OCI-LY3 (cell line): ENCODE results near the gene ASMTL.

Source experiments
- H2AFZ ChIP-seq: fragments of 200-600, 300-600 bp; shearing (Covaris generic); 2 replicates; pipeline ENCODE4 v1.6.0; 2014; ENCODE audit warnings: antibody characterized with exemption, low read depth, low read length
- H3K27ac ChIP-seq: fragments of 200-600, 300-600 bp; sonication (generic); 2 replicates; pipeline ENCODE4 v1.5.1; 2014; ENCODE audit warnings: mild to moderate bottlenecking, low read length, moderate library complexity, mixed read lengths
- H3K27me3 ChIP-seq: fragments of 200-600, 300-600 bp; sonication (generic); 2 replicates; pipeline ENCODE4 v1.6.1; 2014; ENCODE audit warnings: low read depth, low read length, mixed read lengths
- H3K36me3 ChIP-seq: fragments of 200-600, 300-600 bp; sonication (generic); replicated peaks from 2 replicates; pipeline ENCODE3; 2014; ENCODE audit warnings: low read depth, low read length, mixed read lengths
- H3K4me1 ChIP-seq: fragments of 300-600, 200-600 bp; sonication (generic); 2 replicates; pipeline ENCODE4 v1.6.1; 2014; ENCODE audit warnings: low read length, mixed read lengths
- H3K4me2 ChIP-seq: fragments of 200-600, 300-600 bp; sonication (generic); 2 replicates; pipeline ENCODE4 v1.6.1; 2014; ENCODE audit warnings: low read length, mixed read lengths
- H3K4me3 ChIP-seq: fragments of 300-600, 200-600 bp; sonication (generic); 2 replicates; pipeline ENCODE4 v1.5.1; 2014; ENCODE audit warnings: antibody characterized with exemption, mild to moderate bottlenecking, low read length, moderate library complexity
- H3K79me2 ChIP-seq: fragments of 300-600, 200-600 bp; shearing (Covaris generic); 2 replicates; pipeline ENCODE4 v1.6.1; 2014; ENCODE audit warnings: mild to moderate bottlenecking, low read length, mixed read lengths
- H3K9ac ChIP-seq: fragments of 300-600, 200-600 bp; shearing (Covaris generic); 2 replicates; pipeline ENCODE4 v1.6.0; 2014; ENCODE audit warnings: mild to moderate bottlenecking, low read length, moderate library complexity
- H3K9me3 ChIP-seq: fragments of 200-600, 300-600 bp; shearing (Covaris generic); 2 replicates; pipeline ENCODE4 v1.6.1; 2014; ENCODE audit warnings: low read length, mixed read lengths; ENCODE audit not compliant: insufficient read depth
- H4K20me1 ChIP-seq: fragments of 200-600, 300-600 bp; sonication (generic); 2 replicates; pipeline ENCODE4 v1.6.1; 2016; ENCODE audit warnings: low read length, mixed read lengths; ENCODE audit not compliant: insufficient read depth
- CTCF ChIP-seq: fragments of 200-600, 300-600 bp; sonication (generic); IDR thresholded peaks from 2 replicates; pipeline ENCODE4 v1.5.1; 2014; ENCODE audit warnings: antibody characterized with exemption, low read length, low read depth
- EZH2phosphoT487 ChIP-seq: fragments of 200-600 bp; shearing (Covaris generic); IDR thresholded peaks from 2 replicates; pipeline ENCODE4 v1.6.1; 2018; ENCODE audit warnings: antibody characterized with exemption, mixed run types, low read depth

Gene ASMTL

GRCh38 chrX:1462596-1463251 is 10.0 kb upstream of the ASMTL start:
- Histone ChIP-seq H4K20me1 (peaks cover 21% of the 10 kb centered on the region; the same call in 1 of the 2 replicates), H3K4me1 (peaks cover 10% of the 10 kb centered on the region), H3K4me2 (no peak overlapping the region), H3K79me2 (peaks cover 7% of the 10 kb centered on the region; the same call in 1 of the 2 replicates), H3K27ac (no peak overlapping the region), H3K27me3 (no peaks in the 10 kb centered on the region), H3K9ac (no peak overlapping the region), H2AFZ (no peak overlapping the region), H3K4me3 (no peak overlapping the region), H3K9me3 (no peaks in the 10 kb centered on the region), H3K36me3 (peaks cover 42% of the 10 kb centered on the region)
- TF ChIP-seq EZH2phosphoT487 (no peak), CTCF (no peak)

- Histone ChIP-seq H3K4me2 (no peak overlapping the region), H3K9me3 (no peaks in the 10 kb centered on the region), H3K4me1 (peaks cover 4% of the 10 kb centered on the region), H4K20me1 (peaks cover 21% of the 10 kb centered on the region; the same call in 1 of the 2 replicates), H3K36me3 (peaks cover 39% of the 10 kb centered on the region), H3K4me3 (no peak overlapping the region), H3K27ac (no peak overlapping the region), H3K27me3 (no peaks in the 10 kb centered on the region), H3K9ac (no peak overlapping the region), H2AFZ (no peak overlapping the region), H3K79me2 (peaks cover 7% of the 10 kb centered on the region; the same call in 1 of the 2 replicates)
- TF ChIP-seq CTCF (no peak), EZH2phosphoT487 (no peak)
These were observed 9.4 kb upstream of the ASMTL start for GRCh38 chrX:1462110-1462509.

GRCh38 chrX:1455948-1456280 is 3.2 kb upstream of the ASMTL start:
- no peaks in the 10 kb centered on the region for H3K9me3 ChIP-seq
- peaks cover under 1% of the 10 kb centered on the region for H3K36me3 ChIP-seq
- no peak overlapping the region for H3K27ac ChIP-seq
- H3K4me1 ChIP-seq = peaks cover 14% of the 10 kb centered on the region
- 0 out of 2 replicates have a peak, but pooled peaks cover 9% of the 10 kb centered on the region for H3K27me3 ChIP-seq
- TF ChIP-seq CTCF (no peak), EZH2phosphoT487 (no peak)
- H3K4me3 ChIP-seq = no peak overlapping the region
- H3K9ac ChIP-seq = no peak overlapping the region
- H2AFZ ChIP-seq = no peak overlapping the region
- peaks cover 18% of the 10 kb centered on the region for H3K79me2 ChIP-seq
- no peak overlapping the region for H3K4me2 ChIP-seq
- peaks cover 5% of the 10 kb centered on the region for H4K20me1 ChIP-seq

- no peak for TF ChIP-seq EZH2phosphoT487
- TF ChIP-seq CTCF = peak; percentile 96
- Histone ChIP-seq H3K4me3 (peak overlapping the region; percentile 87), H3K27ac (peak overlapping the region; percentile 83)
These were observed 1.5 kb upstream of the ASMTL start for GRCh38 chrX:1453951-1454785.

More at GRCh38 chrX:1453951-1454785, 1.5 kb upstream of the ASMTL start:
- Histone ChIP-seq H3K79me2 (peaks cover 36% of the 10 kb centered on the region), H3K4me2 (peak overlapping the region; percentile 58), H3K36me3 (peaks cover 16% of the 10 kb centered on the region), H3K4me1 (peaks cover 19% of the 10 kb centered on the region), H2AFZ (no peak overlapping the region), H4K20me1 (peaks cover 22% of the 10 kb centered on the region), H3K9me3 (peaks cover 3% of the 10 kb centered on the region; the same call in 1 of the 2 replicates), H3K9ac (peak overlapping the region; percentile 35), H3K27me3 (0 out of 2 replicates have a peak, but pooled peaks cover 9% of the 10 kb centered on the region)
